Stimulated activated CD8-positive, alpha-beta memory T cell treated with anti-CD3 and anti-CD28 coated beads, Interleukin-12 subunit alpha, Interleukin-12 subunit beta, amount 100 ng/mL, for 24 hours (primary cell): ENCODE results near the gene SESN1.
"Not testable (repeated sequence)": the region's sequence is repeated elsewhere in the genome, so short reads cannot be mapped to it uniquely, and the experiment has no call there.

Source experiments
- DNase-seq: peaks from one replicate; pipeline ENCODE4 v3.0.0-alpha.2; 2020; ENCODE audit errors: extremely low read depth

Gene SESN1

DNA sequence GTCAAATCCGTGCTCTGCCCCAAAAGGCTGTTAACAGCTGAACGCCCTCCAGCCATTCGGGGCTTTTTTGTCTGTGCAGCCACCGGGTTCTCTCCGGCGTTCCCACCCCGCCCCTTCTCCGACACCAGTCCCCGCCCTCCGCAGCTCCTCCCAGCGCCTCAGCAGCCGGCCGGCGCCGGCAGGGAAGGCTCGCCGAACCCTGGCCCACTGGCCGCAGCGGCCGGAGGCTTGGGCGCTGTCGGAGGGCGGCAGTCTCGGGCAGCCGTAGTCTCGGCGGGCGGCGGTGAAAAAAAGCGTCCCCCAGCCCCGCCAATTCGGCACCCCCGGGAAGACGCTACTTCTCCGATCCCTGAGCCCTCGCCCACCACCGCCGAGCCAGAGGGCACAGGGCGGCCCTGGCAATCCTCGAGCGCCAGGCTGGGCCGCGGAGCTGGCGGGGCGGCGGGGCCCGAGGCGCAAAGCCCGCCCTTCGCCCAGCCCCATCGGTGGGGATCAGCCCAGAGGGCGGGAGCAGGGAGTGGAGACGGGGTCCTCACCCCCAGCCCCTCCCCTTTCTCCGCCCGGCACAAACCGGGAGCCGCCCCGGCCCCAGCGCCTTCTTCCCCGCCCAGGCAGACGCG lies at the start of gene SESN1:
Gene SESN1, minus strand, starts transcription at position 431 of the 620 bp plus-strand sequence. CDS start 773 bp downstream, outside the sequence.
- peak; percentile 90 for DNase-seq

DNA sequence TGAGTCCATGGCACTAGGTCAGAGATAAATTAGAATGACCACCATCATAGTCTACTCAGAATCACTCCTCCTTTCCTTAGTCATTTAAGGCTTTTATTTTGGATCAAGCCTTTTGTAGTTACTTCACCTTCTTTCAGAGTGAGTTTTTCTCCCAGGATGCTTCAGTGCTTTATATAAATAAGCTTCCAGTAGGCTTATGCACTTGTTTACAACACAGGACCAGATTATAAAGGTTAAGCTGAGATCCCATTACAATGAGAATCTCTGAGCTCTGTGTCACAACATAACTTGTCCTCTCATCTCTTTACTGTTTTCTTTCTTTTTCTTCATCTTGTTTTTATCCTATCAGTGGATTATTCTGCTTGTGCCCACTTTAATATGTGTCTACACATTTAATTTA lies 48.5 kb upstream of the SESN1 start:
- DNase-seq = no peak

DNA sequence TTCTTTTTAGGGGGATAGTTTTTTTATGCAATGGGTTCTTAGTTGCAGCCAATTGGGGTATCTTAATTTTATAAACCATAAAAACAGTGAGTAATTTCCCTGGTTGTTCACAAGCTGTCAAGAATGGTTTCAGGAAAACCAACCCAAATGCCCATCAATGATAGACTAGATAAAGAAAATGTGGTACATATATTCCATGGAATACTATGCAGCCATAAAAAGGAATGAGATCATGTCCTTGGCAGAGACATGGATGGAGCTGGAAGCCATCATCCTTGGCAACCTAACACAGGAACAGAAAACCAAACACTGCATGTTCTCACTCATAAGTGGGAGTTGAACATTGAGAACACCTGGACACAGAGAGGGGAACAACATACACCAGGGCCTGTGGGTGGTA lies 47.4 kb upstream of the SESN1 start:
- not testable (repeated sequence) for DNase-seq

DNA sequence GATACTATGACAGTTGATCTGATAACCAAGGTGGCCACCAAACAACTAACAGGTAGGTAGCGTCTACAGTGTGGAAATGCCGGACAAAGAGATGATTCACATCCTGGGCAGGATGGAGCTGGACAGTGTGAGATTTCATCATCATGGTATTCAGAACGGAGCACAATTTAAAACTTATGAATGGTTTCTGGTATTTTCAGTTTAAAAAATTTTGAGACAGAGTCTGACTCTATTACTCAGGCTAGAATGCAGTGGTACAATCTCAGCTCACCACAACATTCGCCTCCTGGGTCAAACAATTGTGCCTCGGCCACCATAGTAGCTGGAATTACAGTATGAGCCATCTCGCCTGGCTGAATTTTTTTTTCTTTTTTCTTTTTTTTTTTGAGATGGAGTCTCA lies 44.5 kb upstream of the SESN1 start:
- DNase-seq = no peak

DNA sequence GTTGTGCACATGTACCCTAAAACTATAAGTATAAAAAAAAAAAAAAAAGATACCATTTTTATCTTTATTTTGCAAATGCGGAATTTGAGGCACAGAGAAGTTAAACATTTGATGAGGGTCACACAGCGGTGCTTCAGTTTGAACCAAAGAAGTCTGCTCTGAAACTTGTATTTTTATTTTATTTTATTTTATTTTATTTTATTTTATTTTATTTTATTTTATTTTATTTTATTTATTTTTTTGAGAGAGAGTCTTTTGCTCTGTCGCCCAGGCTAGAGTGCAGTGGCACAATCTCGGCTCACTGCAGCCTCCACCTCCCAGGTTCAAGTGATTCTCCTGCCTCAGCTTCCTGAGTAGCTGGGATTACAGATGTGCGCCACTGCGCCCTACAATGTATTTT lies 41.9 kb upstream of the SESN1 start:
- not testable (repeated sequence) for DNase-seq

DNA sequence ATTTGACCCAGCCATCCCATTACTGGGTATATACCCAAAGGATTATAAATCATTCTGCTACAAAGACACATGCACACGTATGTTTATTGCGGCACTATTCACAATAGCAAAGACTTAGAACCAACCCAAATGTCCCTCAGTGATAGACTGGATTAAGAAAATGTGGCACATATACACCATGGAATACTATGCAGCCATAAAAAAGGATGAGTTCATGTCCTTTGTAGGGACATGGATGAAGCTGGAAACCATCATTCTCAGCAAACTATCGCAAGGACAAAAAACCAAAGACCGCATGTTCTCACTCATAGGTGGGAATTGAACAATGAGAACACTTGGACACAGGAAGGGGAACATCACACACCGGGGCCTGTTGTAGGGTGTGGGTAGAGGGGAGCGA lies 41.4 kb upstream of the SESN1 start:
- DNase-seq = not testable (repeated sequence)

DNA sequence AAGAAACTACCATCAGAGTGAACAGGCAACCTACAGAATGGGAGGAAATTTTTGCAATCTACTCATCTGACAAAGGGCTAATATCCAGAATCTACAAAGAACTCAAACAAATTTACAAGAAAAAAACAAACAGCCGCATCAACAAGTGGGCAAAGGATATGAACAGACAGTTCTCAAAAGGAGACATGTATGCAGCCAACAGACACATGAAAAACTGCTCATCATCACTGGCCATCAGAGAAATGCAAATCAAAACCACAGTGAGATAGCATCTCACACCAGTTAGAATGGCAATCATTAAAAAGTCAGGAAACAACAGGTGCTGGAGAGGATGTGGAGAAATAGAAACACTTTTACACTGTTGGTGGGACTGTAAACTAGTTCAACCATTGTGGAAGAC lies 41.0 kb upstream of the SESN1 start:
- DNase-seq = not testable (repeated sequence)

DNA sequence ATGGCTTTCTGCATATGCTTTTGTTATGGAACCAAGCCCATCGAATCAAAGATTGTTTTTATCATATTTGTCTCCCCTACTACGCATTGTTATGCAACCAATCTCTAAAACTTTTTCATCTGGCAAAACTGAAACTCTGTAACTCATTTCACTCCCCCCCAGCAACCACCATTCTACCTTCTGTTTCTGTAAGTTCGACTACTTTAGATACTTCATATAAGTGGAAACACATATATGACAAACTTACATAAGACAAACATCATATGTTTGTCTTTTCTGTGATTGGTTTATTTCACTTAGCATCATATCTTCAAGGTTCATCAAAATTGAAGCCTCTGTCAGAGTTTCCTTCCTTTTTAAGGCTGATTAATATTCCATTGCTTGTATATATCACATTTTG lies 35.4 kb upstream of the SESN1 start:
- no peak for DNase-seq

DNA sequence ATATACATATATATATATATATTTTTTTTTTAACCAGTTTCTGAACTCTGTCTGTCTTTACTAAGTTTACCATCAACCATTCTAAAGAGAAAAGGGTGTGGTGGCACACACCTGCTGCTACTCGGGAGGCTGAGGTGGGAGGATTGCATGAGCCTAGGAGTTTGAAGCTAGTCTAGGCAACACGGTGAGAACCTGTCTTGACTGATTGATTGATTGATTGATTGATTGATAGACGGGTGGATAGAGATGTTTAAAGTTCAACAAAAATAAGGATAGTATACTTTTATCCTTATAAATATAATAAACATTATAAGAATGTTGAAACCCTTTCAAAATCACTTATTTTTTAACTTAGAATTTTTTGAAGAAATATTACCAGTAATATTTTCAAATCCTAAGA lies 30.9 kb upstream of the SESN1 start:
- no peak for DNase-seq

DNA sequence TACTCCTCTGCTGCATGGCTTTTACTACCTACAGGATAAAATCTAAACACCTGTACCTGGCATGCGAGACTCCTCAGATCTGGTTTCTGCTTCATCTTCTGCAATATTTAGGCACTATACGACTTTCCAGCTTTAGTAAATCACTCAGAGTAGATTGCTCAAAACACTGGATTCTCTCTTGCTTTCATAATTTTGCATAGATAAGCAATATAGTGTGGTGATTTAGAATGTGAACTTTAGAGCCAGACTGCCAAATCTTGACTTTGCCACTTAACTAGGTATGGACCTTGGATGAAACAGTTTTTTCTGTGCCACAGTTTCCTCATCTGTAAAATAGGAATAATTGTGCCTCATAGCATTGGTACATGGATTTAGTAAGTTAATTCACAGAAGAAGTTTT lies 29.6 kb upstream of the SESN1 start:
- no peak for DNase-seq

DNA sequence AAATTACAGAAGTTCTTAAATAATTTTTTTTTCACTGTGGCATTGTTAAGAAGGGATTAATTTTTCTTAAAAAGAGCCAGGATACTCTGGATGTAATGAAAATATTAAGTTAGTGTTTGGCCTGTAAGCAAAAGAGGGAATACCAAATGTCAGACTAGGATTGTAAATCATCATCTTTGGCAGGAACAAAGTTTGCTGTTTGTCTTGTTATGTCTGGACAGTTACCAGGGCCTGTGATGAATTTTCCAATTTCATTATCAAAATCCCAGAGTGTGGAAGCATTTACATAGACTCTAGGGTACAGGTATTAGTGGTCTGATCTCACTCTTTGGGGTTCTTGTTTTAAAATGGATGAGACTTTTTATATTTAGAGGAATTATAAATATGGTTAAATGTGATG lies 26.8 kb upstream of the SESN1 start:
- no peak for DNase-seq

DNA sequence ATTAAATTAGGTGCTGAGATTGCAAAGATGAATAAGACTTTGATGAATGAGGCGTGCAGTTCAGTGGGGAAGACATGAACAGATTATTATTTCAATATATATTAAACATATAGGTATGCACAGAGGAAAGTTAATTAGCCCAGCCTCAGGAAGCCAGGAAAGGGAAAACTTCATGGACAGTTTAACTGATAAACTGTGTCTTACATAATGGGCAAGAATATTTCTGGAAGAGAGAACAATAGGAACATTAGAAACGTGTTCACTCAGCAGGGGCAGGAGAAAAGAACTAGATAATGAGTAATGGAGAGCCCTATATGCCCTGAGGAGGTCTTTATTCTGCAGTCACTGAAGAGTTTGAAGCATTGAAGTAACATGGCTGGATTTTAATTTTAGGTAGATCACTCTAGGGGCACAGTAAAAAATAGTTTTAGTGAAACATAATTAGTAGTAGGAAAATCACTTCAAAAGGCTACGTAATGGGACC lies 24.3 kb upstream of the SESN1 start:
- no peak for DNase-seq

DNA sequence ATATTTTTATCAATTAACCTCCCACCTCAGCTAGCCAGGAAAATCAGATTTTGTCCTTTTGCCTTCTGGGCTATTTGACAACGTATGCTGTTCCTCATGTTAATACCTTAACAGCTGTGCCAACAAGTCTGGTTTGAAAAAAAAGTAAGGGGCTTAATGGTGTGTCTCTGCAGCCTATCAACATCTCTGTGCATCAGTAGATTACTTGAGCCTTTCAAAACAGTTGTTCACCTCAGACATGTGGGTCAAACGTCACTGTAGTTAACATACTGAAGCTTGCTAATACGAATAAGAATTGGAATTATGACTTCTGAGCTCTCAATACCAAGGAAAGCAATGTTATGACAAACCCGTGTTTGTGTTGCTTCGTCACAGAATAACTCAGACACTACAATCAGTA lies 23.7 kb upstream of the SESN1 start:
- DNase-seq = no peak

DNA sequence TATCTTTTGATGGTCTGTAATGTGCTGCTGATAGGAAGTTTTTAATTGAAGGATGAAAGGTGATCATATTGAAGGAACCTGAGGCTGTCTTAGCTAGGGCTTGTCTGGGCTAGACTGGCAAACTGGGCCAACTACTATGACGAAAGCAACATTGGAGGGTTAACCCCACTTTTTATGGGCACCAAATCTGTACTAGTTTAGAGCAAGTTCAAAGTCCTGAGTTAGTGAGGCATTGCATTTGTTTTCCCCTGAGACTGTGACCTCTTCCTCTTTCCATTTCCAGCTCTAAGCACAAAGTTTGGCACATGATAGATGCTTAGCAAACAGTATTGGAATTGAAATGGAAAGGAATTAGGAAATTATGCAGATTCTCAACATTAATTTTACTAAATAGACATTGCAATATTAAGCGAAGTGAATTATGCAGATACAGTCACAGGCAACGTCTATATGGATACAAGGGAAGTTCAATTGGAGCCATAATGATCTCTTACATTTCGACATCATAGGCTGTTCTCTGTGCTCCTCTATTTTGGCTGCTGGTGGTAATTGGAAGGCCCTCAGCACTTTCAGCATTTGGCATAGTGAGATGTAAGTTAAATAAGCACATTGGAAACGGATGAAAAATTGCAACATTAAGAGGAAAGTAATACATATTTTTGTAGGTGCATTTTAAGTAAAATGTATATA lies 22.8 kb upstream of the SESN1 start:
- no peak for DNase-seq

DNA sequence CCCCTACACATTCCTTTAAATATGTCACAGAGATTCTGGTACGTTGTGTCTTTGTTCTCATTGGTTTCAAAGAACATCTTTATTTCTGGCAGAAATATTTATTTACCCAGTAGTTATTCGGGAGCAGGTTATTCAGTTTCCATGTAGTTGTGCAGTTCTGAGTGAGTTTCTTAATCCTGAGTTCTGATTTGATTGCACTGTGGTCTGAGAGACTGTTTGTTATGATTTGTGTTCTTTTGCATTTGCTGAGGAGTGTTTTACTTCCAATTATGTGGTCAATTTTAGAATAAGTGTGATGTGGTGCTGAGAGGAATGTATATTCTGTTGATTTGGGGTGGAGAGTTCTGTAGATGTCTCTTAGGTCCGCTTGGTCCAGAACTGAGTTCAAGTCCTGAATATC lies 18.0 kb upstream of the SESN1 start:
- DNase-seq = not testable (repeated sequence)

DNA sequence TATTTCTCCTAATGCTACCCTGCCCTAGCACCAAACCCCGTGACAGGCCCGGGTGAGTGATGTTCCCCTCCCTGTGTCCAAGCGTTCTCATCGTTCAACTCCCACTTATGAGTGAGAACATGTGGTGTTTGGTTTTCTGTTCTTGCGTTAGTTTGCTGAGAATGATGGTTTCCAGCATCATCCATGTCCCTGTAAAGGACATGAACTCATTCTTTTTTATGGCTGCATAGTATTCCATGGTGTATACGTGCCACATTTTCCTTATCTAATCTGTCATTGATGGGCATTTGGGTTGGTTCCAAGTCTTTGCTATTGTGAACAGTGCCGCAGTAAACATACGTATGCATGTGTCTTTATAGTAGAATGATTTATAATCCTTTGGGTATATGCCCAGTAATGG lies 15.0 kb upstream of the SESN1 start:
- not testable (repeated sequence) for DNase-seq

DNA sequence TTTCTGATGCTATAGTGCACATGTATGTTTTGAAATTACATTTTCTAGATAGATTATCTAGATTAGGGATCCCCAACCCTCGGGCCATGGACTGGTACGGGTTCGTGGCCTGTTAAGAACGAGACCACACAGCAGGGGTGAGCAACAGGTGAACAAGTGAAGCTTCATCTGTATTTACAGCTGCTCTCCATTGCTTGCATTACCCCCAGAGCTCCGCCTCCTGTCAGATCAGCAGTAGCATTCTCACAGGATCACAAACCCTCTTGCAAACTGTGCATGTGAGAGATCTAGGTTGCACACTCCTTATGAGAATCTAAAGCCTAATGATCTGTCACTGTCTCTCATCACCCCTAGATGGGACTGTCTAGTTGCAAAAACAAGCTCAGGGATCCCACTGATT lies 11.0 kb upstream of the SESN1 start:
- no peak for DNase-seq

DNA sequence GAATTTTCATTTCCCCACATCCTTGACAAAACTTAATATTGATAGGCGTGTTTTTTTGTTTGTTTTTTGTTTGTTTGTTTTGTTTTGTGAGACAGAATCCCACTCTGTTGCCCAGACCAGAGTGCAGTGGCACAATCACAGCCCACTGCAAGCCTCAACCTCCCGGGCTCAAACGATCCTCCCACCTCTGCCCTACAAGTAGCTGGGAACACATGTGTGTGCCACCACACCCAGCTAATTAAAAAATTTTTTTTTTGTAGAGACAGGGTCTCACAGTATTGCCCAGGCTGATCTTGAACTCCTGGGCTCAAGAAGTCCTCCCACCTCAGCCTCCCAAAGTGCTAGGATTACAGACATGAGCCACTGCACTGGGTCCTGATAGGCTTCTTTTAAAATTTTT lies 9.9 kb upstream of the SESN1 start:
- DNase-seq = no peak

DNA sequence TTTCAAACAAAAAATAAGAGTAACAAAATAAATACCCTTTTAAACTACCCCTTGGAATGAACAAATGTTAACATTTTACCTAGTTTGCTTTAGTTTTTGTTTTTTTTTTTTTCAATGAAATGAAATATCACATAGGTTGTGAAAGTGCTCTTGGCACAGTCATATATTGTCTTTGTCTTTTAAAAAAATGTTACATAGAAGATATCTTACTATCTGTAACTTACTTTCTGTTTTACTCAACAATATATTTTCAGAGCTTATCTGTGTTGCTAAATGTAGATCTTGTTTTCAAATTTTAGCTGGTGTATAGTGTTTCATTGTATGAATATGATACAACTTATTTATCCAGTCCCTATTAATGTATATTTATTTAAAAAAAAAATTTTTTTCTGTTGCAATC lies 9.3 kb upstream of the SESN1 start:
- no peak for DNase-seq

DNA sequence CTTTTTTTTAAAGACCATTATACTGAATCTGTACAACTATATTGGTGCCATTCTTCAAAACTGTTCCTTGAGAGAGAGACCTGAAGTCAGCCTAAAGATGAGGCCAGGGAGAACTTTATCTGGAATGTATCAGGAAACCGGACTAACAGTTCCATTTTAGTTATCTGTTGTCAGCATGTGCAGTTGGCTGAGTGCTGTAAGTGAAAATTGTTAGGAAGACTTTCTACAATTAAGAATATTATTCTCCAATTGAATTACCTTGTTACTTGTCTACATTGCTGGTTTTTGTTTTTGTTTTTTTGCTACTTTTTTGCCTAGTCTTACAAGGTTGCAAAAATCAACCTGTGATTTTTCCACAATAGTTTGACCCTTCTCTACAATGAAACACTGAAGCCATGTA lies 8.1 kb upstream of the SESN1 start:
- DNase-seq = no peak

DNA sequence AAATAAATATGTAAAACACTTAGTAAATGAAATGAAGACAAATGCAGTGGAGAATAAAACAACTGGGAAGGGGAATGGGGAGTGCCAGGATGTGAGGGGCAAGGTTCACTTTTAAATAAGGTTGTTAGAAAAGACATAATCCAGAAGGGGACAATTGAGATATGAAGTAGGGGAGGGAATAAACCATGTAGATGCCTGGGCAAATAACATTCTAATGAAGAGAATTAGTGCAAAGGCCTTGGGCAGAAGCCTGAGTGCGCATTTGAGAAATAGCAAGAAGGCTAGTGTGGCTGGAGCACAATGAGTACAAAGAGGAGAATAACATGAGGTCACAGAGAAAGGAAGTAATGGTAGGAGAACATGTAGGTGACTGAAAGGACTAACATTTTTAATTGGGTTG lies 3.0 kb upstream of the SESN1 start:
- DNase-seq = no peak

DNA sequence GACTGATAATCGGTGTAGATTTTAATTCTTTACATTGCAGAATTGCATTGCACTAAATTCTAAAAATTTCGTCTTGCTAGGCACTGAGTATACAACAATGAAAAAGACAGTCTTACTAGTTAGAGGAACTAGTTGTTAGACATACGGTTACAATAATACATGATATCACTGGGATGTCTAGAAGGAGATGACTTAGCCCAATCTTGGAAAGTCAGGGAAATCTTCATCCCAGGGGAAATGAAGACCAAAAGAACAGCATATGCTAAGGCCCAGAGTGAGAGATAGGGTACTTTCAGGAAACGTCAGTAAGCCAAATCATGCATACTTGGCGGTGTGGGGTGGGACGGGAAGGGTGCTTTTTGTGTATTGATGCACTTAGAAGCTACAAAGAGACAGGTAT lies 1.6 kb upstream of the SESN1 start:
- DNase-seq = no peak

DNA sequence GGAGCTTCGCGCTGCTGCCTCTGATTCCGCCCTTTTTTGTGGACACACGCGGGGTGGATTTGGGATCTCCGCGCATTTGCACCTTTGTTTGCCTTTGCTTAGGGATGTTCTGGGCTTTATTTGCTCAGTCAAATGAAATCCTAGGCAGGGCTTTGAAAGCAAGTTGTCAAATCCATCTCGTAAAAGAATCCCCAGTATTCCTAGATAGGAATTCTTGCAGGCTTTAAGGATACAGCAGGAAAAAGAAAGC lies 1.1 kb upstream of the SESN1 start:
- no peak for DNase-seq
